Measurements from ENCODE around the gene IL20RA. TPM values are rescaled to one million over a fixed set of nuclear protein-coding genes. Genes with fewer than 3 reads are reported as not detected.
A peak's percentile ranks its signal among the peaks of the same experiment; 100 is the strongest.

The IL20RA gene, protein sequence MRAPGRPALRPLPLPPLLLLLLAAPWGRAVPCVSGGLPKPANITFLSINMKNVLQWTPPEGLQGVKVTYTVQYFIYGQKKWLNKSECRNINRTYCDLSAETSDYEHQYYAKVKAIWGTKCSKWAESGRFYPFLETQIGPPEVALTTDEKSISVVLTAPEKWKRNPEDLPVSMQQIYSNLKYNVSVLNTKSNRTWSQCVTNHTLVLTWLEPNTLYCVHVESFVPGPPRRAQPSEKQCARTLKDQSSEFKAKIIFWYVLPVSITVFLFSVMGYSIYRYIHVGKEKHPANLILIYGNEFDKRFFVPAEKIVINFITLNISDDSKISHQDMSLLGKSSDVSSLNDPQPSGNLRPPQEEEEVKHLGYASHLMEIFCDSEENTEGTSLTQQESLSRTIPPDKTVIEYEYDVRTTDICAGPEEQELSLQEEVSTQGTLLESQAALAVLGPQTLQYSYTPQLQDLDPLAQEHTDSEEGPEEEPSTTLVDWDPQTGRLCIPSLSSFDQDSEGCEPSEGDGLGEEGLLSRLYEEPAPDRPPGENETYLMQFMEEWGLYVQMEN
- total RNA-seq (2013) = 0.04 TPM
- not detected for polyA plus RNA-seq
- not detected in 2 replicates for polyA minus RNA-seq
- total RNA-seq = 0 to 1.4 (median 0.05) reads per million in 11 experiments

DNA sequence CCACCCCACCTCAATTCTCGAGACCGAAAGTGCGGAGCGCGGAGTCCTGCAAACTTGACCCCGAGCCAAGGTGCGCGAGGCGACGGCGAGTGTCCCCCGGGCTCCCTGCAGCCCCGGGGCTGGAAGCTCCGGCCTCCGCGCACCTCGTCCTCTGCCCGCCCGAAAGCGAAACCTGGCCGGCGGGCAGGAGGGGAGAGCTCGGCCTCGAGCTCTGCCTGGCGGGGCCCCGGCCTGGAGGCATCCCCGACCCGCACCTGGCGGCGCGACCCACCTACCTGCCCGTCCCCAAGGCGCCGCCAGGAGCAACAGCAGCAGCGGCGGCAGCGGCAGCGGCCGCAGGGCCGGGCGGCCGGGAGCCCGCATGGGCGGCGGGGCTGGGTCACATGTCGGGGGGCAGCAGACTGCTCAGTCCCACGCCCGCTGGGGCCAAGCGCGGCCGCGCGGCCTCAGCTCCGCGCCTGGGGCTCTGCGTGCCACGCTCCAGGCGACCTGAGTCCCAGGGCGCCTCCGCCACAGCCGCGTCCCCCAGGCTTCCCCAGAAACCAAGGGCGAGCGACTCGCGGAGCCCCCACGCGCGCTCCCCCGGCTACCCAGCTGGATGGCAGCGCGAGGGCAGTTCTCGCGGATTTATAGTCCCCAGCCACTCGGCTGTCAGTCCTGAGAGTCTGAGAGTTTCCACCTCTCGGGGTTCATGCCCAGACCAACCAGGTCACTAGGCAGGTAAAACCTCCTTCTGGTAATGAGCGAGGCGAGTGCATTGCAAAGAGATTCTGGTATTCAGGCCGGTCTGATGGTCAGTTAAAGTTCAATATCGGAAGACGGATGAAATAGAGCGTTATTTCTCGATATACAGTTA lies at the start of gene IL20RA:
Gene IL20RA (minus strand): TSS at position 600 of the 856 bp plus-strand sequence. CDS start 237 bp downstream, at position 363.
- peak within 1 kb of the TSS; percentile 31 to 74 (median 62) for H3K4me3 ChIP-seq (replicated peaks in 1 of 3; ENCODE audit: low read depth in 2 of 3, low read length in 3 of 3)
- H2AFZ ChIP-seq (ENCODE audit: insufficient read depth, low read depth, low read length, poor library complexity, severe bottlenecking) = peak within 1 kb of the TSS; percentile 59
- peak within 1 kb of the TSS; percentile 64 for H3K9ac ChIP-seq (ENCODE audit: insufficient read depth, low read length, poor library complexity, severe bottlenecking)
- H4K20me1 ChIP-seq (ENCODE audit: insufficient read depth, low read length) = no peaks in the 10 kb centered on the region
- TF ChIP-seq, protein P1, sequence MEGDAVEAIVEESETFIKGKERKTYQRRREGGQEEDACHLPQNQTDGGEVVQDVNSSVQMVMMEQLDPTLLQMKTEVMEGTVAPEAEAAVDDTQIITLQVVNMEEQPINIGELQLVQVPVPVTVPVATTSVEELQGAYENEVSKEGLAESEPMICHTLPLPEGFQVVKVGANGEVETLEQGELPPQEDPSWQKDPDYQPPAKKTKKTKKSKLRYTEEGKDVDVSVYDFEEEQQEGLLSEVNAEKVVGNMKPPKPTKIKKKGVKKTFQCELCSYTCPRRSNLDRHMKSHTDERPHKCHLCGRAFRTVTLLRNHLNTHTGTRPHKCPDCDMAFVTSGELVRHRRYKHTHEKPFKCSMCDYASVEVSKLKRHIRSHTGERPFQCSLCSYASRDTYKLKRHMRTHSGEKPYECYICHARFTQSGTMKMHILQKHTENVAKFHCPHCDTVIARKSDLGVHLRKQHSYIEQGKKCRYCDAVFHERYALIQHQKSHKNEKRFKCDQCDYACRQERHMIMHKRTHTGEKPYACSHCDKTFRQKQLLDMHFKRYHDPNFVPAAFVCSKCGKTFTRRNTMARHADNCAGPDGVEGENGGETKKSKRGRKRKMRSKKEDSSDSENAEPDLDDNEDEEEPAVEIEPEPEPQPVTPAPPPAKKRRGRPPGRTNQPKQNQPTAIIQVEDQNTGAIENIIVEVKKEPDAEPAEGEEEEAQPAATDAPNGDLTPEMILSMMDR (IDR thresholded peaks at IDR 0.05) = no peak
- Mint-ChIP-seq H3K4me1 (peaks cover 8% of the 10 kb centered on the region), H3K27ac (no peak within 1 kb of the TSS), H3K36me3 (peaks cover 0 to 2% of the 10 kb centered on the region in 2 donors), H3K9me3 (peaks cover 0 to 19% (median 4%) of the 10 kb centered on the region in 7 donors), H3K27me3 (ENCODE audit: low read depth in 3 of 3) (peaks cover 77 to 97% (median 88%) of the 10 kb centered on the region in 3 donors), H3K4me3 (peak within 1 kb of the TSS; percentile 75 to 93)
- peaks cover 91 to 97% of the 10 kb centered on the region in 2 donors for H3K27me3 ChIP-seq (ENCODE audit: control insufficient read depth in 2 of 2, insufficient read depth in 2 of 2, low read length in 2 of 2)
- H3K9me3 ChIP-seq (replicated peaks in 1 of 2; ENCODE audit: control insufficient read depth in 1 of 2, insufficient read depth in 1 of 2, low read length in 2 of 2) = peaks cover 0 to 9% of the 10 kb centered on the region in 2 donors
- DNase-seq = no peak
- peaks cover 6 to 12% of the 10 kb centered on the region in 2 donors for H3K4me1 ChIP-seq (ENCODE audit: control insufficient read depth in 1 of 2, insufficient read depth in 2 of 2, low read length in 2 of 2)
- H3K4me2 ChIP-seq (replicated peaks; ENCODE audit: extremely low read depth, low read length, poor library complexity, severe bottlenecking) = peak within 1 kb of the TSS; percentile 80
- no peaks in the 10 kb centered on the region for H3K79me2 ChIP-seq (ENCODE audit: insufficient read depth, low read length)
- no peaks in the 10 kb centered on the region for H3K36me3 ChIP-seq (replicated peaks in 1 of 2; ENCODE audit: control insufficient read depth in 1 of 2, insufficient read depth in 2 of 2, low read length in 2 of 2)
- intact Hi-C loops (cut with micrococcal nuclease) = no loop called here
- H3K27ac ChIP-seq (ENCODE audit: low read depth in 1 of 2, low read length in 2 of 2) = no peak within 1 kb of the TSS
- WGBS (ENCODE audit: insufficient coverage) = 14% methylated on average over 83 of the region's 83 CpGs

All from CD14-positive monocyte (primary cell).